ENCODE data around the gene CHRNA9.

Gene CHRNA9

DNA sequence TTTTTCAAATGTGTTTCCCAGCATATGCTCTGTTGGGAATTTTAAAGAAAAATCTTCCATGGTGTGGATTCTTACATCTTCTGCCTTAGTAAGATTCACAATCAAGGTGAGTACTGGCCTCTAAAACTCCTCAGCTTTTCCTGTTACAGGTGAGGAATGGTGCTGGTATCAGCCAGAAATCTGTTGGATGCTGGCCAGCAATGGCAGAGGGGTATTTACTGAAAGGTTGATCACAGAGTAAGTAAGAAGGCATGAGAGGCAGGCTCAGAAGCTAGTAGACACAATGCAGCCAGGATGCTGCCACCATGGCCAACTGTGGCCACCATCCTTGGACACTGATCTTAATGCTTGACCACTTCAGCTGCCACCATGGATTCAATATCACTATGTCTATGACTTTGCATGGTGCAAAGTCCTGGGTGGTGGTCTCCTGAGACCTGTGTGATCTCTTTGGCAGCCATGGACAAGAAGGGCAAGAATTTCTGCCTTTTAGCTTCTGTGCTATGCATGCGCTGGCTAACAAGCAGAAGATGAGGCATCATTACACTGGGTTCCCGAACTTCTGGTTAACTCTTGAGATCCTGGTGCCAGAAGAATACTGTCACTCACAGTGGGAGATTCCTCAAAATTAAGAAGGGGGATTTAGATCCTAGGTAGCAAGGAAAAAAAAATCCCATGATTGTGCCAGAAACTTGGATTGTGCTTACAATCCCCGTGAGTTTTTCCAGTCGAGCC lies 60.2 kb downstream of the CHRNA9 start:
- no peak for DNase-seq

DNA sequence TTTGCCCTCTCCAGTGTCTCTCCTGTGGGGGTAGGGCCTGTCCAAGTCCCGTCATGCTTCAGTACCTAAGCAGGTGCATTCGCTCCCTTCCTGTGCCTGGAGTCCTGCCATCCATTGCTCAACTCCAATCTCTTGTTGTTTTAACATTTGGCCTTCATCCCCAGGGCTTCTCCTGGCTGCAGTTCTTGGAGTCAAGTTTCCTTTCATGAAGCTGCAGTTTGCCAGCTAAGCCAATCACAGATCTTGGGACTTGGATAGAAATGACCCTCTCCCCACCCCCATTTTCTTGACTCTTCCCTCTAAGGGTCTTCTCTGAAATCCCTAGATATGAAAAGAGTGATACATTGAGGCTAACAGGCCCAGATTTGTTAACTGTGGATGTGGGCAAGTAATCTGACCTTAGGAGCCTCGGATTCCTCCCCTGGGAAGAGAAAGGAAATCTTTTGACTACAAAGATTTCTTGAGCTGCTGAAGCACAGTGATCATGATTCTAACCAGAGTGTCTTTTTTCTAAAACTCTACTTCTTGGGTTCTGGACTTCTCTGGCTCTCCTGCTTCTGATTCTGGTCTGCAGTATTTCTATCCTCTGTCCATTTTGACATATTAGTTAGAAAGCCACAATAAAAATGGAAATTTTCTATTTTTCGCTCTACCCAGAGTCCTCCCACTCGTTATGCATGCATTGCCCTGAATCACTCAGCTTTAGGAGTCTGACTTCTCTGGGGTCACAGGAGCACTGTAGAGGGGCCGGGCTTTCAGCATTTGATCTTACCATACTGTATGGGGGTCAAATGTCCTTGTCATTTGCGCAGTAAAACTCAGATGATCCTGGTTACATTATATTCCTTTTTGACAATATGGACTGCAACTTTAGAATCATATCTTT lies 61.0 kb downstream of the CHRNA9 start:
- DNase-seq: no peak

DNA sequence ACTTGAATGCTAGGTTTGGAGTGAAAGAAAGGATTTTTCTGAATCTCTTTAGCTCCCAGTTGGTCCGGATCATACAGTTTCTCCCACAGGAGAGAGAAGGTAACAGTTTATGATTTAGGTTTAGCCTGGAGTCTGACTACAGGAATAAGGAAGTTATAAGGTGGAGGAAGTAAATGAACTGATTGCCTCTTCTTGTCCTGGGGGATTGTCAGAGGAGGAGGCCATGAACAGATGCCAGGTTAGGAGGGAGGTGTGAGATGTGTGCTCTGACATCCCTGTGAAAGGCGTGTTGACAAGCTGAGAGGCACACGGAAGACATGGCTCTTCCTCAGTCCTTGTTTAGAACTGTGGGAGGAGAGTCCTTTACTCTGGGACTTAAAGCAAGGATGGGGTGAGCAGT lies 64.4 kb downstream of the CHRNA9 start:
- DNase-seq: no peak

DNA sequence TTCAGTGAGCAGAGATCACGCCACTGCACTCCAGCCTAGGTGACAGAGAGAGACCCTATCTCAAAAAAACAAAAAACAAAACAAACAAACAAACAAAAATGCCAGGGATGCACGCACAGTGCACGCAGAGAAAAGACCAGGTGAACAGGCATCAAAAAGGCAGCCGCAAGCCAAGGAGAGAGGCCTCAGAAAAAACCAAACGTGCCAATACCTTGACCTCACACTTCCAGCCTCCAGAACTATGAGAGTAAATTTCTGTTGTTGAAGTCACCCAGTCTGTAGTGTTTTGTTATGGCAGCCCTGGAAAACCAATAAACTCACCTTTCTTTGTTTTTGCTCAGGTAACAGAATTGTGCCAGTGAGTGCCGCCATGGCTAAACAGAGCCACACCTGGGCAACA lies 66.0 kb downstream of the CHRNA9 start:
- DNase-seq: no peak

DNA sequence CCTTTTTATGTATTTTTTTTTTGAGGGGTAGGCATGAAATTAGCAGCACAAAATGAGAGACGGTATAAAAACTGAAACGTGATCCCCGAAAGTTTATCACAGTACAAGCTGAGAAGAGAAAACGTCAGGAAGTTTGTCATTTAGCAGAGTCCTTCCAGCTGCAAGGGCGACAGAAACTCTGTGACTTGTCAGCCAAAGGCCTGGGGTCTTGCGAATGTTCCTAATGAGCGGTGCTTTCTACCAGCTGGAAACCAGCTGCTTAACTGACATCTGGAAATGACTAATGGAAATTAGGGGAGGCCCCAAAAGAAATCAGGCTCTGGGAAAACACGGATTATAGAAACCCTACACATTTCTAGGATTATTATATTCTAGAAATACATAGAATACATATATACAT lies 66.5 kb downstream of the CHRNA9 start:
- no peak for DNase-seq

DNA sequence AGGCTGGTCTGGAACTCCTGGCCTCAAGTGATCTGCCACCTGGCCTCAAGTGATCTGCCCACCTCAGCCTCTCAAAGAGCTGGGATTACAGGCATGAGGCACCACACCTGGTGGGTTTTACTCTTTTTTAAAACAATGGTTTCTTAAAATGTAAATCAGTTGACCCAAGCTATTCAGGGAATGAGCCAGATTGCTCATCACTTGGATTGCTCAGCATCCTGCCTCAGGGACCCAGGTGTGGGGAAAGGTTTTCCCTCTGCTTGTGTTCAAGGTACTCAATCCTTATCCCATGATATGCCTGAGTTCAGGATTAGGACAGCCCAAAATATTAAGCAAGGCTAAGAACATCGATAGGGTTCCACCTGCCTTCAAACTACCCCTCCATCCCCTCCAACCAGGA lies 67.4 kb downstream of the CHRNA9 start:
- no peak for DNase-seq

DNA sequence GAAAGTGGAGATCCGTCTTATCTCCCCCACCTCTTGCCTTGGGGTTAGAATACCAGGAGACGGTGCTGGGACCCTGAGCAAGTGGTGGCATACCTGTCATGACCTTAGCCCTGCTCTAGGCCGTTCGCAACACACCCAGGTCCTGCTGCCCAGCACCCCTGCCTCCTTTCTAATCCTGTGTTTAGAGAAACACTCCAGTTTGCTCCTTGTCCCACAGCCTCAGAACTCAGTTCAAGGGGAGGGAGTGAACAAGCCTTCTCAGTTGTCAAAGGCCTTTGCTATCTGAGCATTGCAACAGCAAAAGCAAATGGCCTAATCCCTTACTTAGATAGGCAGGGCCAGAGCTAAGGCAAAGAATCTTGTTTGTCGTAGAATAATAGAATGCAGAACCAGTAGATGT lies 67.9 kb downstream of the CHRNA9 start:
- DNase-seq: no peak

Measured in stimulated activated naive CD4-positive, alpha-beta T cell (primary cell).